A673 (cell line): ENCODE results near the gene SMARCAL1. TPM values are rescaled to one million over a fixed set of nuclear protein-coding genes. Genes with fewer than 3 reads are reported as not detected.

Experiments used
- BruUV-seq: library from RNA; stranded (reverse); fragments of 400-500 nt; replicated peaks from 2 replicates; lab custom pipeline; 2021; lab: Mats Ljungman, UMichigan
- CTCF ChIA-PET: fragments of 300-600 bp; sonication (Branson Sonifier 250); formaldehyde crosslinking; loops from one replicate; lab custom pipeline; 2022; ENCODE audit warnings: antibody characterized with exemption; lab: Charles Lee
- POLR2A ChIA-PET: fragments of 300-600 bp; sonication (Branson Sonifier 250); formaldehyde crosslinking; loops from one replicate; lab custom pipeline; 2022; ENCODE audit warnings: antibody characterized with exemption; ENCODE audit not compliant: low non-redundant PET; lab: Charles Lee
- DNase-seq: peaks from one replicate; pipeline ENCODE4 v3.0.0-alpha.2; 2015; ENCODE audit warnings: low spot score
- H3K27ac ChIP-seq: fragments of 200-600 bp; sonication (generic); 2 replicates; pipeline ENCODE4 v1.5.1; 2016; ENCODE audit warnings: mixed run types, low read depth, mild to moderate bottlenecking, mixed read lengths, antibody characterized with exemption, low read length; ENCODE audit not compliant: poor library complexity, severe bottlenecking
- H3K27me3 ChIP-seq: fragments of 200-600 bp; sonication (generic); replicated peaks from 2 replicates; pipeline ENCODE4 v1.6.1; 2017; ENCODE audit warnings: mixed run types, low read depth, mild to moderate bottlenecking, mixed read lengths, antibody characterized with exemption, low read length; ENCODE audit not compliant: insufficient read depth, poor library complexity
- H3K36me3 ChIP-seq: fragments of 200-600 bp; sonication (generic); 2 replicates; pipeline ENCODE4 v1.6.1; 2016; ENCODE audit warnings: mixed run types, mild to moderate bottlenecking, mixed read lengths, antibody characterized with exemption, low read length; ENCODE audit not compliant: insufficient read depth, poor library complexity, severe bottlenecking
- H3K4me1 ChIP-seq: fragments of 200-600 bp; sonication (generic); 2 replicates; pipeline ENCODE4 v1.6.1; 2017; ENCODE audit warnings: mixed run types, mild to moderate bottlenecking, mixed read lengths, antibody characterized with exemption, low read length; ENCODE audit not compliant: insufficient read depth, poor library complexity, severe bottlenecking
- H3K4me3 ChIP-seq: fragments of 200-600 bp; sonication (generic); 2 replicates; pipeline ENCODE4 v1.5.1; 2016; ENCODE audit warnings: low read depth, mixed run types, mild to moderate bottlenecking, mixed read lengths, low read length; ENCODE audit not compliant: poor library complexity, severe bottlenecking
- H3K9me3 ChIP-seq: fragments of 200-600 bp; sonication (generic); 2 replicates; pipeline ENCODE4 v1.6.1; 2016; ENCODE audit warnings: mixed run types, low read depth, mild to moderate bottlenecking, mixed read lengths, antibody characterized with exemption, low read length; ENCODE audit not compliant: poor library complexity, severe bottlenecking
- EZH2 ChIP-seq: fragments of 200-600 bp; sonication (generic); IDR thresholded peaks from 2 replicates; pipeline ENCODE4 v1.6.1; 2017; ENCODE audit warnings: borderline replicate concordance, low read depth, mild to moderate bottlenecking, mixed read lengths, antibody characterized with exemption, low read length; ENCODE audit not compliant: poor library complexity, severe bottlenecking
- intact Hi-C: fragments of 100-400 bp; cut with micrococcal nuclease; formaldehyde crosslinking; loops from one replicate; pipeline ENCODE4 v1.10.0; 2022; ENCODE audit not compliant: unreplicated experiment
- total RNA-seq: library from RNA; stranded (reverse); gene quantifications from 2 replicates; pipeline ENCODE4 v1.2.3, GENCODE V29; 2021
- TF ChIP-seq, protein P1 (sequence below): fragments of 300-800, 200-600 bp; sonication (generic); conservative IDR thresholded peaks from 2 replicates; pipeline ENCODE4 v1.5.1; 2017; ENCODE audit warnings: low read depth, mild to moderate bottlenecking, antibody characterized with exemption, low read length, moderate library complexity, mixed read lengths

The SMARCAL1 gene
- total RNA-seq, 1 experiment from 2014 or later = 20.7 TPM

DNA sequence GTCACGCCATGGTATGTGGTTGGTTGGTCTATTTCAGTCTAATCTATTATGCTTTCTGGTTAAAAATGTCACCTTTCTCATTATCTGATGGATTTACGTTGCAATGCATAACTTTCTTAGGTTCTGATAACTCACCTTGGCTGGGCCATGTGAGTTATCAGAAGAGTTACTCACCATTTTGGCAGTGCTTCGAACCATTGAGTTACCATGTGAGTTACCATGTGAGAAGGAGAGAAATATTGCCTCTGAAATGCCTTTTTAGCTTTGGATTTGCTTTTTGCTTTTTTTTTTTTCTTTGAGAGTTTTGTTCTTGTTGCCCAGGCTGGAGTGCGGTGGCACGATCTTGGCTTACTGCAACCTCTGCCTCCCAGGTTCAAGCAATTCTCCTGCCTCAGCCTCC is 1.6 kb downstream of the SMARCAL1 start:
- CTCF ChIA-PET = no interaction called here
- no TSS peak for BruUV-seq
- intact Hi-C loops = no loop called here

DNA sequence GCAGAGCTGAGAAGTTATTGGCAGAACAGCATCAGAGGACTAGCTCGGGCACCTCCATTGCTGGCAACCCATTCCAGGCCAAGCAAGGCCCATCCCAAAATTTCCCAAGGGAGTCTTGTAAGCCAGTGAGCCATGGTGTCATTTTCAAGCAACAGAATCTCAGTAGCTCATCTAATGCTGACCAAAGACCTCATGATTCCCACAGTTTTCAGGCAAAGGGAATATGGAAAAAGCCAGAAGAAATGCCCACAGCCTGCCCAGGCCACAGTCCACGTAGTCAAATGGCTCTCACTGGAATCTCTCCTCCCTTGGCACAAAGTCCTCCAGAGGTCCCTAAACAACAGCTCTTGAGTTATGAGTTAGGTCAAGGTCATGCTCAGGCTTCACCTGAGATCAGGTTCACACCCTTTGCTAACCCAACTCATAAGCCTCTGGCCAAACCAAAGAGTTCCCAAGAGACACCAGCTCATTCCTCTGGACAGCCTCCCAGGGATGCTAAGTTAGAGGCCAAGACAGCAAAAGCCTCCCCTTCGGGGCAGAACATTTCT is 2.6 kb downstream of the SMARCAL1 start:
- H3K27me3 ChIP-seq = no peaks in the 10 kb centered on the region
- H3K27ac ChIP-seq = no peak overlapping the region
- no peak overlapping the region for H3K4me3 ChIP-seq
- DNase-seq = no peak
- ChIA-PET POLR2A (no interaction called here), CTCF (no interaction called here)
- intact Hi-C loops = no loop called here
- no peak for TF ChIP-seq EZH2
- TF ChIP-seq, protein P1, sequence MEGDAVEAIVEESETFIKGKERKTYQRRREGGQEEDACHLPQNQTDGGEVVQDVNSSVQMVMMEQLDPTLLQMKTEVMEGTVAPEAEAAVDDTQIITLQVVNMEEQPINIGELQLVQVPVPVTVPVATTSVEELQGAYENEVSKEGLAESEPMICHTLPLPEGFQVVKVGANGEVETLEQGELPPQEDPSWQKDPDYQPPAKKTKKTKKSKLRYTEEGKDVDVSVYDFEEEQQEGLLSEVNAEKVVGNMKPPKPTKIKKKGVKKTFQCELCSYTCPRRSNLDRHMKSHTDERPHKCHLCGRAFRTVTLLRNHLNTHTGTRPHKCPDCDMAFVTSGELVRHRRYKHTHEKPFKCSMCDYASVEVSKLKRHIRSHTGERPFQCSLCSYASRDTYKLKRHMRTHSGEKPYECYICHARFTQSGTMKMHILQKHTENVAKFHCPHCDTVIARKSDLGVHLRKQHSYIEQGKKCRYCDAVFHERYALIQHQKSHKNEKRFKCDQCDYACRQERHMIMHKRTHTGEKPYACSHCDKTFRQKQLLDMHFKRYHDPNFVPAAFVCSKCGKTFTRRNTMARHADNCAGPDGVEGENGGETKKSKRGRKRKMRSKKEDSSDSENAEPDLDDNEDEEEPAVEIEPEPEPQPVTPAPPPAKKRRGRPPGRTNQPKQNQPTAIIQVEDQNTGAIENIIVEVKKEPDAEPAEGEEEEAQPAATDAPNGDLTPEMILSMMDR = no peak
- H3K4me1 ChIP-seq = no peaks in the 10 kb centered on the region
- no TSS peak for BruUV-seq
- no peaks in the 10 kb centered on the region for H3K9me3 ChIP-seq
- no peaks in the 10 kb centered on the region for H3K36me3 ChIP-seq

More for the DNA sequence above, 1.6 kb downstream of the SMARCAL1 start:
- Histone ChIP-seq H3K9me3 (no peaks in the 10 kb centered on the region), H3K27me3 (no peaks in the 10 kb centered on the region), H3K4me1 (no peaks in the 10 kb centered on the region), H3K36me3 (no peaks in the 10 kb centered on the region), H3K4me3 (no peak overlapping the region), H3K27ac (no peak overlapping the region)
- no peak for DNase-seq
- TF ChIP-seq EZH2 = no peak
- TF ChIP-seq, protein P1 = no peak
- POLR2A ChIA-PET = no interaction called here

DNA sequence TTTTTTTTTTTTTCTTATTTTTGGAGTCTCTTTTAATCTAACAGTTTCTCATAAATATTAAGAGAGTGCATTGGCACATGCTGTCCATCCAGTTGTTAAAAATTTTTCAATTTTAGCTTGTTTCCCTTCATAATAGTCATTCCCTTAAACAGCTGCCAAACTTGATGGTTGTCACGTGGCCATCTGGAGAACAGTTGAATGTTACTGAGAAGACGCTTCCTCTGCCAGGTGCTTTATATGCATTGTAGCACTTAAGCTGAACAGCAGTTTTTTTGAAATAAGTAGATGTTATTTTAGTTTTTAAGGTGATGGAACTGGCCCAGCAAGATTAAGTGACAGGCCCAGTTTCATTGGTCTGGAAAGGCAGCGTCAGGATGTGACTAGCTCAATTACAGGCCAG is 3.3 kb downstream of the SMARCAL1 start:
- Histone ChIP-seq H3K27me3 (no peaks in the 10 kb centered on the region), H3K9me3 (no peaks in the 10 kb centered on the region), H3K27ac (no peak overlapping the region), H3K36me3 (no peaks in the 10 kb centered on the region), H3K4me1 (no peaks in the 10 kb centered on the region), H3K4me3 (no peak overlapping the region)
- intact Hi-C loops = no loop called here
- DNase-seq = no peak
- no peak for TF ChIP-seq EZH2
- TF ChIP-seq, protein P1 = no peak
- POLR2A ChIA-PET = no interaction called here
- no TSS peak for BruUV-seq
- CTCF ChIA-PET = interaction anchor here (0.7 kb wide), 1 partner anchor 643 kb away, joined by 3 read pairs; no protein-coding TSS in a partner anchor
